IMR-90 (cell line): Measurements from ENCODE around the gene CACYBP.

ENCODE experiments used
- CEBPB ChIP-seq: IDR thresholded peaks from 2 replicates; pipeline ENCODE4 v1.6.1; 2012; ENCODE audit warnings: low read depth, low read length, improper control_type of control experiment
- CHD1 ChIP-seq: IDR thresholded peaks from 2 replicates; pipeline ENCODE4 v1.6.1; 2012; ENCODE audit warnings: low read depth, low read length, improper control_type of control experiment
- CTCF ChIP-seq: conservative IDR thresholded peaks from 2 replicates; pipeline ENCODE4 v1.5.1; 2012; ENCODE audit warnings: mild to moderate bottlenecking, low read depth, low read length, improper control_type of control experiment
- ELK1 ChIP-seq: fragments of 150-350 bp; IDR thresholded peaks from 2 replicates; pipeline ENCODE4 v1.6.1; 2016; ENCODE audit warnings: low read depth, mild to moderate bottlenecking, low read length, moderate library complexity, borderline replicate concordance
- MAFK ChIP-seq: IDR thresholded peaks from 2 replicates; pipeline ENCODE4 v1.6.1; 2012; ENCODE audit warnings: low read depth, low read length, improper control_type of control experiment
- MAZ ChIP-seq: IDR thresholded peaks from 2 replicates; pipeline ENCODE4 v1.6.1; 2012; ENCODE audit warnings: low read depth, mild to moderate bottlenecking, low read length, improper control_type of control experiment, moderate library complexity, borderline replicate concordance
- MXI1 ChIP-seq: IDR thresholded peaks from 2 replicates; pipeline ENCODE4 v1.6.1; 2012; ENCODE audit warnings: low read depth, mild to moderate bottlenecking, low read length, moderate library complexity, borderline replicate concordance
- POLR2A ChIP-seq: IDR thresholded peaks from 2 replicates; pipeline ENCODE4 v1.6.1; 2012; ENCODE audit warnings: mild to moderate bottlenecking, low read depth, low read length
- RAD21 ChIP-seq: IDR thresholded peaks from 2 replicates; pipeline ENCODE4 v1.6.1; 2012; ENCODE audit warnings: low read length, improper control_type of control experiment
- RCOR1 ChIP-seq: IDR thresholded peaks from 2 replicates; pipeline ENCODE4 v1.6.1; 2012; ENCODE audit warnings: mild to moderate bottlenecking, low read length, improper control_type of control experiment; ENCODE audit not compliant: insufficient replicate concordance
- RFX5 ChIP-seq: IDR thresholded peaks from 2 replicates; pipeline ENCODE4 v1.8.0; 2012; ENCODE audit warnings: low read depth, mild to moderate bottlenecking, low read length, moderate library complexity
- SMC3 ChIP-seq: fragments of 150-350 bp; IDR thresholded peaks from 2 replicates; pipeline ENCODE4 v1.6.1; 2016; ENCODE audit warnings: low read depth, mild to moderate bottlenecking, antibody characterized with exemption, low read length, moderate library complexity
- USF2 ChIP-seq: fragments of 150-350 bp; IDR thresholded peaks from 2 replicates; pipeline ENCODE4 v1.6.1; 2017; ENCODE audit warnings: mild to moderate bottlenecking, antibody characterized with exemption, low read length, low read depth

- TF ChIP-seq CTCF (no peak), POLR2A (no peak), RFX5 (no peak), USF2 (no peak), RCOR1 (no peak), RAD21 (no peak), MAZ (no peak), SMC3 (no peak), MXI1 (no peak), MAFK (no peak), CEBPB (no peak), CHD1 (no peak), ELK1 (no peak)
These were observed 3.8 kb upstream of the CACYBP start for GRCh38 chr1:174995916-174996315.
